ENCODE results near the gene TMEM204. TPM values are rescaled to one million over a fixed set of nuclear protein-coding genes. Genes with fewer than 3 reads are reported as not detected.

The TMEM204 gene
- total RNA-seq, 4 donors from 2014 or later: 4.3 to 32.4 (median 7.9) TPM

GRCh38 chr16:1575578-1575977, 42.1 kb downstream of the TMEM204 start:
- DNase-seq: no peak
- TF ChIP-seq POLR2A (IDR thresholded peaks at IDR 0.05) (no peak), CTCF (IDR thresholded peaks at IDR 0.05) (no peak)
- H3K36me3 ChIP-seq: peaks cover 0 to 62% (median 0%) of the 10 kb centered on the region in 3 donors
- H3K27me3 ChIP-seq: no peaks in the 10 kb centered on the region
- no peak overlapping the region for H3K27ac ChIP-seq
- no peaks in the 10 kb centered on the region for H3K9me3 ChIP-seq
- no peaks in the 10 kb centered on the region for H3K4me1 ChIP-seq
- no peak overlapping the region for H3K4me3 ChIP-seq
- intact Hi-C loops (cut with DNase I): no loop called here

GRCh38 chr16:1579214-1579613, 45.7 kb downstream of the TMEM204 start:
- Histone ChIP-seq H3K36me3 (peaks cover 0 to 74% (median 6%) of the 10 kb centered on the region in 3 donors), H3K9me3 (no peaks in the 10 kb centered on the region), H3K27me3 (no peaks in the 10 kb centered on the region), H3K4me1 (no peaks in the 10 kb centered on the region), H3K27ac (no peak overlapping the region), H3K4me3 (no peak overlapping the region)
- intact Hi-C loops (cut with DNase I): no loop called here
- no peak for DNase-seq
- TF ChIP-seq CTCF (IDR thresholded peaks at IDR 0.05) (no peak), POLR2A (IDR thresholded peaks at IDR 0.05) (no peak)
- WGBS, 2 donors: 91 to 94% methylated on average over 5 of the region's 5 CpGs

- TF ChIP-seq POLR2A (IDR thresholded peaks at IDR 0.05) (no peak), CTCF (IDR thresholded peaks at IDR 0.05) (no peak)
- intact Hi-C loops (cut with DNase I): no loop called here
- no peak for DNase-seq
- WGBS, 2 donors: 76 to 80% methylated on average over 12 of the region's 12 CpGs
- H3K4me1 ChIP-seq: no peaks in the 10 kb centered on the region
- H3K36me3 ChIP-seq: peaks cover 0 to 82% (median 6%) of the 10 kb centered on the region in 3 donors
- no peaks in the 10 kb centered on the region for H3K27me3 ChIP-seq
- no peaks in the 10 kb centered on the region for H3K9me3 ChIP-seq
- H3K4me3 ChIP-seq: no peak overlapping the region
- no peak overlapping the region for H3K27ac ChIP-seq
Measured at GRCh38 chr16:1580256-1580655, 46.8 kb downstream of the TMEM204 start.

GRCh38 chr16:1580956-1581355, 47.5 kb downstream of the TMEM204 start:
- intact Hi-C loops (cut with DNase I): no loop called here
- no peaks in the 10 kb centered on the region for H3K4me1 ChIP-seq
- H3K27me3 ChIP-seq: no peaks in the 10 kb centered on the region
- no peak overlapping the region for H3K4me3 ChIP-seq
- no peaks in the 10 kb centered on the region for H3K9me3 ChIP-seq
- H3K27ac ChIP-seq: no peak overlapping the region
- peaks cover 0 to 85% (median 6%) of the 10 kb centered on the region in 3 donors for H3K36me3 ChIP-seq
- DNase-seq: no peak
- no peak for TF ChIP-seq POLR2A (IDR thresholded peaks at IDR 0.05)
- no peak for TF ChIP-seq CTCF (IDR thresholded peaks at IDR 0.05)
- 67 to 100% methylated on average over 1 to 6 of the region's 6 CpGs for WGBS, 2 donors

GRCh38 chr16:1581804-1582203, 48.3 kb downstream of the TMEM204 start:
- H3K27ac ChIP-seq: no peak overlapping the region
- DNase-seq: no peak
- no peaks in the 10 kb centered on the region for H3K4me1 ChIP-seq
- peaks cover 0 to 89% (median 6%) of the 10 kb centered on the region in 3 donors for H3K36me3 ChIP-seq
- H3K4me3 ChIP-seq: no peak overlapping the region
- no peaks in the 10 kb centered on the region for H3K9me3 ChIP-seq
- TF ChIP-seq CTCF (IDR thresholded peaks at IDR 0.05): no peak
- TF ChIP-seq POLR2A (IDR thresholded peaks at IDR 0.05): no peak
- WGBS, 2 donors: 82 to 86% methylated on average over 9 of the region's 9 CpGs
- H3K27me3 ChIP-seq: no peaks in the 10 kb centered on the region
- intact Hi-C loops (cut with DNase I): no loop called here

Data from esophagus squamous epithelium (tissue), 5 donors.